ENCODE data around the gene RUFY3. TPM values are rescaled to one million over a fixed set of nuclear protein-coding genes. Genes with fewer than 3 reads are reported as not detected.

The RUFY3 gene
- total and polyA plus RNA-seq, 2 experiments from 2014 or later, result 18.3 to 29.2 TPM

GRCh38 chr4:70752236-70752635 is 30.5 kb downstream of the RUFY3 start:
- Histone ChIP-seq H3K27me3 (ENCODE audit: insufficient read depth) (no peaks in the 10 kb centered on the region), H3F3A (replicated peaks; ENCODE audit: low read depth) (no peaks in the 10 kb centered on the region), H3K4me1 (ENCODE audit: insufficient read depth) (no peaks in the 10 kb centered on the region), H3K4me3 (no peak overlapping the region), H3K79me2 (replicated peaks; ENCODE audit: insufficient read depth) (peaks cover 3% of the 10 kb centered on the region; the same call in 1 of the 2 replicates), H3K27ac (ENCODE audit: low read depth) (no peak overlapping the region), H3K4me2 (no peak overlapping the region), H3K9me2 (ENCODE audit: insufficient read depth) (no peaks in the 10 kb centered on the region), H2AFZ (no peak overlapping the region), H3K36me3 (ENCODE audit: insufficient read depth) (no peaks in the 10 kb centered on the region), H4K20me1 (replicated peaks; ENCODE audit: insufficient read depth) (no peaks in the 10 kb centered on the region)
- DNase-seq (ENCODE audit: low spot score) (no peak), ATAC-seq (no peak)
- no peaks in the 10 kb centered on the region for H3K27me3 Mint-ChIP-seq (ENCODE audit: insufficient read depth, low read depth, poor library complexity)
- H3K36me3 Mint-ChIP-seq (ENCODE audit: low read depth), result no peaks in the 10 kb centered on the region
- H3K4me3 Mint-ChIP-seq, result no peak overlapping the region
- H3K9me3 Mint-ChIP-seq, result no peaks in the 10 kb centered on the region
- no peaks in the 10 kb centered on the region for H3K4me1 Mint-ChIP-seq
- H3K27ac Mint-ChIP-seq, result no peak overlapping the region
- TF ChIP-seq POLR2AphosphoS5 (IDR thresholded peaks at IDR 0.05; ENCODE audit: low read depth) (no peak), CREB1 (CRISPR knock-in tag; IDR thresholded peaks at IDR 0.05; ENCODE audit: low read depth) (no peak), NANOG (IDR thresholded peaks at IDR 0.05; ENCODE audit: borderline replicate concordance) (no peak), EZH2phosphoT487 (IDR thresholded peaks at IDR 0.05; ENCODE audit: unreplicated experiment) (no peak), ZNF331 (CRISPR knock-in tag; IDR thresholded peaks at IDR 0.05; ENCODE audit: low read depth) (no peak), JUNB (IDR thresholded peaks at IDR 0.05; ENCODE audit: unreplicated experiment) (no peak), EZH2 (IDR thresholded peaks at IDR 0.05; ENCODE audit: low read depth, unreplicated experiment) (no peak), CTCF (conservative IDR thresholded peaks at IDR 0.05; ENCODE audit: low read depth in 2 of 2) (no peak), ETS1 (IDR thresholded peaks at IDR 0.05) (no peak), REST (IDR thresholded peaks at IDR 0.05; ENCODE audit: unreplicated experiment) (no peak), STAT1 (IDR thresholded peaks at IDR 0.05; ENCODE audit: unreplicated experiment) (no peak), ZNF114 (CRISPR knock-in tag; IDR thresholded peaks at IDR 0.05) (no peak)
- TF ChIP-seq, protein P1, sequence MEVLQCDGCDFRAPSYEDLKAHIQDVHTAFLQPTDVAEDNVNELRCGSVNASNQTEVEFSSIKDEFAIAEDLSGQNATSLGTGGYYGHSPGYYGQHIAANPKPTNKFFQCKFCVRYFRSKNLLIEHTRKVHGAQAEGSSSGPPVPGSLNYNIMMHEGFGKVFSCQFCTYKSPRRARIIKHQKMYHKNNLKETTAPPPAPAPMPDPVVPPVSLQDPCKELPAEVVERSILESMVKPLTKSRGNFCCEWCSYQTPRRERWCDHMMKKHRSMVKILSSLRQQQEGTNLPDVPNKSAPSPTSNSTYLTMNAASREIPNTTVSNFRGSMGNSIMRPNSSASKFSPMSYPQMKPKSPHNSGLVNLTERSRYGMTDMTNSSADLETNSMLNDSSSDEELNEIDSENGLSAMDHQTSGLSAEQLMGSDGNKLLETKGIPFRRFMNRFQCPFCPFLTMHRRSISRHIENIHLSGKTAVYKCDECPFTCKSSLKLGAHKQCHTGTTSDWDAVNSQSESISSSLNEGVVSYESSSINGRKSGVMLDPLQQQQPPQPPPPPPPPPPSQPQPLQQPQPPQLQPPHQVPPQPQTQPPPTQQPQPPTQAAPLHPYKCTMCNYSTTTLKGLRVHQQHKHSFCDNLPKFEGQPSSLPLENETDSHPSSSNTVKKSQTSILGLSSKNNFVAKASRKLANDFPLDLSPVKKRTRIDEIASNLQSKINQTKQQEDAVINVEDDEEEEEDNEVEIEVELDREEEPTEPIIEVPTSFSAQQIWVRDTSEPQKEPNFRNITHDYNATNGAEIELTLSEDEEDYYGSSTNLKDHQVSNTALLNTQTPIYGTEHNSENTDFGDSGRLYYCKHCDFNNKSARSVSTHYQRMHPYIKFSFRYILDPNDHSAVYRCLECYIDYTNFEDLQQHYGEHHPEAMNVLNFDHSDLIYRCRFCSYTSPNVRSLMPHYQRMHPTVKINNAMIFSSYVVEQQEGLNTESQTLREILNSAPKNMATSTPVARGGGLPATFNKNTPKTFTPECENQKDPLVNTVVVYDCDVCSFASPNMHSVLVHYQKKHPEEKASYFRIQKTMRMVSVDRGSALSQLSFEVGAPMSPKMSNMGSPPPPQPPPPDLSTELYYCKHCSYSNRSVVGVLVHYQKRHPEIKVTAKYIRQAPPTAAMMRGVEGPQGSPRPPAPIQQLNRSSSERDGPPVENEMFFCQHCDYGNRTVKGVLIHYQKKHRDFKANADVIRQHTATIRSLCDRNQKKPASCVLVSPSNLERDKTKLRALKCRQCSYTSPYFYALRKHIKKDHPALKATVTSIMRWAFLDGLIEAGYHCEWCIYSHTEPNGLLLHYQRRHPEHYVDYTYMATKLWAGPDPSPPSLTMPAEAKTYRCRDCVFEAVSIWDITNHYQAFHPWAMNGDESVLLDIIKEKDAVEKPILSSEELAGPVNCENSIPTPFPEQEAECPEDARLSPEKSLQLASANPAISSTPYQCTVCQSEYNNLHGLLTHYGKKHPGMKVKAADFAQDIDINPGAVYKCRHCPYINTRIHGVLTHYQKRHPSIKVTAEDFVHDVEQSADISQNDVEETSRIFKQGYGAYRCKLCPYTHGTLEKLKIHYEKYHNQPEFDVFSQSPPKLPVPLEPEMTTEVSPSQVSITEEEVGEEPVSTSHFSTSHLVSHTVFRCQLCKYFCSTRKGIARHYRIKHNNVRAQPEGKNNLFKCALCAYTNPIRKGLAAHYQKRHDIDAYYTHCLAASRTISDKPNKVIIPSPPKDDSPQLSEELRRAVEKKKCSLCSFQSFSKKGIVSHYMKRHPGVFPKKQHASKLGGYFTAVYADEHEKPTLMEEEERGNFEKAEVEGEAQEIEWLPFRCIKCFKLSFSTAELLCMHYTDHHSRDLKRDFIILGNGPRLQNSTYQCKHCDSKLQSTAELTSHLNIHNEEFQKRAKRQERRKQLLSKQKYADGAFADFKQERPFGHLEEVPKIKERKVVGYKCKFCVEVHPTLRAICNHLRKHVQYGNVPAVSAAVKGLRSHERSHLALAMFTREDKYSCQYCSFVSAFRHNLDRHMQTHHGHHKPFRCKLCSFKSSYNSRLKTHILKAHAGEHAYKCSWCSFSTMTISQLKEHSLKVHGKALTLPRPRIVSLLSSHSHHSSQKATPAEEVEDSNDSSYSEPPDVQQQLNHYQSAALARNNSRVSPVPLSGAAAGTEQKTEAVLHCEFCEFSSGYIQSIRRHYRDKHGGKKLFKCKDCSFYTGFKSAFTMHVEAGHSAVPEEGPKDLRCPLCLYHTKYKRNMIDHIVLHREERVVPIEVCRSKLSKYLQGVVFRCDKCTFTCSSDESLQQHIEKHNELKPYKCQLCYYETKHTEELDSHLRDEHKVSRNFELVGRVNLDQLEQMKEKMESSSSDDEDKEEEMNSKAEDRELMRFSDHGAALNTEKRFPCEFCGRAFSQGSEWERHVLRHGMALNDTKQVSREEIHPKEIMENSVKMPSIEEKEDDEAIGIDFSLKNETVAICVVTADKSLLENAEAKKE (CRISPR knock-in tag; IDR thresholded peaks at IDR 0.05), result no peak

Data from GM23338 (cell line).